CD8-positive, alpha-beta memory T cell (primary cell): ENCODE data around the gene ATP2C1. TPM values are rescaled to one million over a fixed set of nuclear protein-coding genes. Genes with fewer than 3 reads are reported as not detected.

Source experiments
- CTCF ChIA-PET: fragments of 350-600 bp; sonication (Branson Sonifier 250); formaldehyde crosslinking; loops from one replicate; lab custom pipeline; 2021; ENCODE audit warnings: antibody characterized with exemption; lab: Charles Lee
- POLR2A ChIA-PET: fragments of 350-600 bp; sonication (Branson Sonifier 250); formaldehyde crosslinking; loops from one replicate; lab custom pipeline; 2021; ENCODE audit warnings: antibody characterized with exemption; lab: Charles Lee
- DNase-seq, 5 donors: peaks; one replicate each; pipeline versions ENCODE4 v3.0.0 to v3.0.0-alpha.2; 2020 to 2022; ENCODE audit warnings: mixed read lengths in 1 of 5
- H3K27ac ChIP-seq: one replicate; pipeline ENCODE4 v1.7.0; 2013; ENCODE audit warnings: low read depth, mild to moderate bottlenecking, low read length, moderate library complexity
- H3K27me3 ChIP-seq: 2 replicates; pipeline ENCODE4 v1.7.0; 2013; ENCODE audit warnings: low read length, mild to moderate bottlenecking; ENCODE audit not compliant: insufficient read depth, poor library complexity, severe bottlenecking
- H3K36me3 ChIP-seq: 2 replicates; pipeline ENCODE4 v1.7.0; 2013; ENCODE audit warnings: mild to moderate bottlenecking, low read length, moderate library complexity; ENCODE audit not compliant: insufficient read depth
- H3K4me1 ChIP-seq: 2 replicates; pipeline ENCODE4 v1.7.0; 2013; ENCODE audit warnings: mild to moderate bottlenecking, low read length, moderate library complexity; ENCODE audit not compliant: insufficient read depth
- H3K4me3 ChIP-seq: 2 replicates; pipeline ENCODE4 v1.7.0; 2013; ENCODE audit warnings: mild to moderate bottlenecking, low read length
- H3K9me3 ChIP-seq: 2 replicates; pipeline ENCODE4 v1.7.0; 2013; ENCODE audit warnings: mild to moderate bottlenecking, low read length
- H3K27ac Mint-ChIP-seq, 8 donors: one replicate each; pipeline ENCODE4 v1.8.0; 2020 to 2021; ENCODE audit warnings: mixed read lengths in 8 of 8, mild to moderate bottlenecking in 6 of 8, inconsistent platforms in 3 of 8, moderate library complexity in 3 of 8
- H3K27me3 Mint-ChIP-seq, 2 donors: one replicate each; pipeline ENCODE4 v1.8.0; 2020 to 2021; ENCODE audit warnings: mixed read lengths in 2 of 2, mild to moderate bottlenecking in 1 of 2, moderate library complexity in 1 of 2
- H3K36me3 Mint-ChIP-seq, 3 donors: one replicate each; pipeline ENCODE4 v1.8.0; 2020 to 2021; ENCODE audit warnings: mixed read lengths in 3 of 3, inconsistent platforms in 1 of 3, mild to moderate bottlenecking in 1 of 3
- H3K4me1 Mint-ChIP-seq, 3 donors: one replicate each; pipeline ENCODE4 v1.8.0; 2020 to 2021; ENCODE audit warnings: mixed read lengths in 3 of 3, inconsistent platforms in 1 of 3, mild to moderate bottlenecking in 1 of 3
- H3K4me3 Mint-ChIP-seq, 7 donors: one replicate each; pipeline ENCODE4 v1.8.0; 2020 to 2021; ENCODE audit warnings: mixed read lengths in 7 of 7, mild to moderate bottlenecking in 6 of 7, moderate library complexity in 4 of 7, inconsistent platforms in 2 of 7
- H3K9me3 Mint-ChIP-seq, 5 donors: one replicate each; pipeline ENCODE4 v1.8.0; 2020 to 2022; ENCODE audit warnings: mixed read lengths in 5 of 5, mild to moderate bottlenecking in 3 of 5, moderate library complexity in 2 of 5, inconsistent platforms in 1 of 5
- polyA plus RNA-seq: library from polyadenylated mRNA; unstranded; fragments of 300-500 nt; fragmentation: Illumina TruSeq; gene quantifications from one replicate; pipeline ENCODE4 v1.2.3, GENCODE V29; 2021
- total RNA-seq, 2 experiments: library from RNA; stranded (reverse); gene quantifications; one replicate each; pipeline ENCODE4 v1.2.3, GENCODE V29; 2021

ATP2C1 gene
- total and polyA plus RNA-seq, 3 experiments from 2014 or later, result 15.0 to 71.7 (median 68.4) TPM

DNA sequence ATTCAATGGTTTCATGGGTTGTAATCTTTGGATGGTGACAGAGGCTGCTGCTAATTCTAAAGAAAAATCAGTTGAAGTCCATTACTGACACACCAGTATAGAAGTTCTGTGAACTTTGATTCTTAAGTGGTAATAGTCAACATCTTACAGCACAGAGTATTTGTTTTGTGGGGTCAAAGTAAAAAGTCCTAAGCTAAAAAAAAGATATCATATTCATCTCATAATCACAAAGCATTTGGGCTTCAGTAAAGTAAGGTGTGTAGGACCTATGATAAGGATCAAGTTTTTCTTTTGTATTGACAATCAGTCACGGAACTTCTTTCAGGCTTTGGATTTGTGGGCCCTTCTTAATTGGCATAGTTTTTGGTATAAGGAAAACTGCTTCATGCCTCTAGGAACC lies 131.7 kb downstream of the ATP2C1 start:
- ChIA-PET POLR2A (interaction anchor here (1.3 kb wide), 1 partner anchor 1392 kb away, joined by 3 read pairs; the partner anchor contains the start of gene DNAJC13), CTCF (interaction anchor here (0.9 to 2.4 kb wide), 6 partner anchors 8 to 472 kb away, joined by 3 to 11 read pairs (median 4); partner anchors contain the start of gene ATP2C1)
- Histone ChIP-seq H3K9me3 (no peaks in the 10 kb centered on the region), H3K4me1 (peaks cover 57% of the 10 kb centered on the region), H3K4me3 (peak overlapping the region; percentile 93), H3K27ac (no peak overlapping the region), H3K36me3 (peaks cover 5% of the 10 kb centered on the region), H3K27me3 (no peaks in the 10 kb centered on the region)
- no peaks in the 10 kb centered on the region for H3K9me3 Mint-ChIP-seq
- peak overlapping the region; percentile 92 to 96 (median 94) for H3K4me3 Mint-ChIP-seq
- no peak for DNase-seq
- no peaks in the 10 kb centered on the region for H3K27me3 Mint-ChIP-seq
- H3K36me3 Mint-ChIP-seq, result peaks cover 10 to 49% (median 19%) of the 10 kb centered on the region in 3 donors
- peaks cover 64 to 69% (median 68%) of the 10 kb centered on the region in 3 donors for H3K4me1 Mint-ChIP-seq
- peak overlapping the region; percentile 97 to 99 (median 98) for H3K27ac Mint-ChIP-seq

DNA sequence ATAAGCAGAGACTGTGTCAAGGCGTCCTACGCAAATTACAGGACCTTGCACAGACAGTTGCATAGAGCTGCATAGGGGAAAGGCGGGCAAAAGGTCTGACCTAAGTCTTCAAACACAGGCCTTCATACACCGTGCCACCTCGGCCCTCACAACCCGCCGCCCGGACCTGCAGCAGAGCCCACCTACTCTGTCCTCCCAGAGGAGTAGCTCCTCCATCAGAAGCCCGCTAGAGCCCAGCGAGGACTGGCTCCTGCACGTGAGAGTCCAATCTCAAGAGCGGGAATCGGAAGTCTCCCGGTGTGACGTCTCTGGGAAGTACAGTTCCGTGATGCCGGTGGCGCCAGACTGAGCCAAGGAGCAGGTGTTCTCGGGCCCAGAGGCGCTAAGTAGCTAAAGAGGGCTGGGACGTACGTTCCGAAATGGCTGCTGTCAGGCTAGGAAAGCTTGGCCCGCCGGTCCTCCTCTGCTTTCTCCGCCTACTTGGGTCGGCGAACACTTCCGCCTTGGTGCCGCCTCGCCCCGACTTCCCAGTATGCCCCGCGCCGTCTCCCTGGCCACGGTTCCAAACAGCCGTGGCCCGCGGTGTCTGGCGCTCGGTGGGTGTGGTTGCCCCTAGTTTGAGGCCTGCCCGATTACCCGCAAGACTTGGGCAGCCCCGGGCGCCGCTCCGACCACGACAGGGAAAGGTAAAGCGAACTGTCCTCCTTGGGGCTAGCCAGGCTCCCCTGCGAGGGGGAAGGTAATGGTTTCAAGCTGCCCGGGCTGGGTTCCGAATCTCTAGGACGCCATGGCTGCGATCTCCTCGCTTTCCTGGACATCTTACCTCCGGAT lies 132.7 kb downstream of the ATP2C1 start, which contains the start of the genes ASTE1 and NEK11:
Gene ASTE1, minus strand, starts transcription at position 505 of the 831 bp plus-strand sequence. CDS start 1,519 bp downstream, outside the sequence.
Gene NEK11, plus strand, starts transcription at position 557 of the 831 bp plus-strand sequence. CDS start 2,832 bp downstream, outside the sequence.
- H3K27ac ChIP-seq, result peak within 1 kb of the TSS; percentile 96
- peak within 1 kb of the TSS; percentile 93 for H3K4me3 ChIP-seq
- H3K4me1 ChIP-seq, result peaks cover 49% of the 10 kb centered on the region
- no peaks in the 10 kb centered on the region for H3K9me3 Mint-ChIP-seq
- H3K36me3 ChIP-seq, result peaks cover 5% of the 10 kb centered on the region
- DNase-seq, result peak; percentile 88 to 96 (median 93)
- H3K27me3 ChIP-seq, result no peaks in the 10 kb centered on the region
- peaks cover 10 to 43% (median 15%) of the 10 kb centered on the region in 3 donors for H3K36me3 Mint-ChIP-seq
- ChIA-PET CTCF (interaction anchor here (0.9 to 2.4 kb wide), 8 partner anchors 9 to 471 kb away, joined by 3 to 11 read pairs (median 3); partner anchors contain the start of gene ATP2C1), POLR2A (interaction anchor here (0.6 to 1.3 kb wide), 5 partner anchors 133 to 1514 kb away, joined by 3 to 8 read pairs (median 4); partner anchors contain the start of genes ATP2C1, DNAJC13 and NUDT16)
- no peaks in the 10 kb centered on the region for H3K27me3 Mint-ChIP-seq
- H3K27ac Mint-ChIP-seq, result peak within 1 kb of the TSS; percentile 97 to 99 (median 98)
- H3K9me3 ChIP-seq, result no peaks in the 10 kb centered on the region
- peak within 1 kb of the TSS; percentile 92 to 96 (median 94) for H3K4me3 Mint-ChIP-seq
- peaks cover 54 to 59% (median 58%) of the 10 kb centered on the region in 3 donors for H3K4me1 Mint-ChIP-seq

DNA sequence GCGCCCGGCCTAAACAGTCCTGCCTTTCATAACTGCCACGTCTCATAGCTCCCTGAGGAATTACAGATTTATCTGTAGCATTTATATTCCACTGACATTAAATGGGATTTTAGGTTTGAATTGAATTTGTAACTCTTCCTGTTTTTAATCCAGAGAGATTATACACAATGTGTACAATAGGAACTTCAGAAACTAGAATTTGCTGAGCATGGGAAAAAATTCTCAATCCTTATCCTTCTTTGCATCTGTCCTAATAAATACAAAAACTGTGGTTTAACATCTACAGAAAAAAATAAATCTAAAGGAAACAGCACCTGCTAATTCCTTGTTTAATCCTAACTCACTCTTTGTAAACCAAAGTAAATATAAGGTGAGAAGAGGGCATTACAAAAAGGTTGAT lies 135.0 kb downstream of the ATP2C1 start:
- H3K4me1 Mint-ChIP-seq, result peaks cover 35 to 37% (median 36%) of the 10 kb centered on the region in 3 donors
- H3K4me3 Mint-ChIP-seq, result peak overlapping the region in 3 of 7 donors; percentile 9 to 36 (median 17)
- Histone ChIP-seq H3K27me3 (no peaks in the 10 kb centered on the region), H3K9me3 (no peaks in the 10 kb centered on the region), H3K36me3 (peaks cover 5% of the 10 kb centered on the region), H3K4me1 (peaks cover 30% of the 10 kb centered on the region), H3K27ac (no peak overlapping the region), H3K4me3 (no peak overlapping the region)
- no peaks in the 10 kb centered on the region for H3K9me3 Mint-ChIP-seq
- H3K27ac Mint-ChIP-seq, result peak overlapping the region in 6 of 8 donors; percentile 49 to 88 (median 72)
- no peak for DNase-seq
- H3K27me3 Mint-ChIP-seq, result no peaks in the 10 kb centered on the region
- CTCF ChIA-PET, result interaction anchor here (0.8 kb wide), 1 partner anchor 12 kb away, joined by 3 read pairs; no protein-coding TSS in a partner anchor
- POLR2A ChIA-PET, result no interaction called here
- peaks cover 5 to 27% (median 8%) of the 10 kb centered on the region in 3 donors for H3K36me3 Mint-ChIP-seq

DNA sequence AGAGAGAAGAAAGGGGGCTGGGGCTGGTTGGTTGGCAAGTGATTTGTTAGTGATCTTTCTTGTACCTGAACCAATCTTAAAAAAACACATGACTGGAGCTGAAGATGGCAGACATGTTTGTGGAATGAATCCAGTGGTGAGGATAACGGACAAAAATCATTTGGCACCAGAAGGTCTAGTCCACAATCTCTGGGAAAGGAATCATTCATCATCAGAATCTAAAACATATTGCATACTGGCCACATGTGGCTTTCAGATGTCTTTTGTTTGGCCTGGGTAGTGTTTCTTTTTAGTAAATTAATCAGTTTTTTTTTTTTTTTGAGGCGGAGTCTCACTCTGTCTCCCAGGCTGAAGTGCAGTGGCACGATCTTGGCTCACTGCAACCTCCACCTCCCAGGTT lies 137.8 kb downstream of the ATP2C1 start:
- H3K36me3 ChIP-seq, result no peaks in the 10 kb centered on the region

DNA sequence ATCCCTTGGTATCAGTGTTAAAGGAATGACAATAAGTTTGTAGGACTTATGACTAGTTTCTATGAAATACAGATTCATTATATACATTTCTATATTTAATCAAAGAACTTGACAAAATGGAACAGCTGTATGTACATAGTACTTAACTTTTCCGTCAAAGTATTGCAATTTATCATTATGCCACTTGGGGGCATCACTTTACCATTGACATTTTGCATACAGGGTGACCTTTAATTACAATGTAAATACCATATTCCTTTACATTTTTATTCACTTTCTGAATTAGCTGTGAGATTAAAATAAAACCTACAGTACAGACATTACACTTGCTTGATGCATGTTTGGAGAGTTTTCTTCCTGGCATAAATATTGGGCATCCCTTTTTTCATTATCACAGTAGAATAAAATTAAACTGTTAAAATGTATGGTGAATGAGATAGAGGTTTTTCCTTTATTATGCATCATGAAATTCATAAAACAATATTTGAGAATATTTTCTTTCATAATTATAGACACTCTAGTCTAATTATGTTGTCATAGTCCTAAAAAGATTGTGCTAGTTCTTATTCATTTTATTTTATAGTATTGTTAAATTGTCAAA lies 139.7 kb downstream of the ATP2C1 start:
- H3K9me3 ChIP-seq, result no peaks in the 10 kb centered on the region
- H3K27me3 ChIP-seq, result no peaks in the 10 kb centered on the region
- H3K27ac ChIP-seq, result no peak overlapping the region
- ChIA-PET CTCF (interaction anchor here (0.7 to 1.7 kb wide), 5 partner anchors 8 to 1309 kb away, joined by 3 to 11 read pairs (median 5); partner anchors contain the start of gene NUDT16), POLR2A (no interaction called here)
- Mint-ChIP-seq H3K4me3 (no peak overlapping the region), H3K9me3 (no peaks in the 10 kb centered on the region), H3K27me3 (no peaks in the 10 kb centered on the region), H3K27ac (no peak overlapping the region), H3K4me1 (no peaks in the 10 kb centered on the region), H3K36me3 (no peaks in the 10 kb centered on the region)
- peak in 3 of 5 donors; percentile 43 to 55 (median 43) for DNase-seq
- H3K4me1 ChIP-seq, result no peaks in the 10 kb centered on the region
- no peak overlapping the region for H3K4me3 ChIP-seq
- H3K36me3 ChIP-seq, result no peaks in the 10 kb centered on the region

More for the DNA sequence above, 137.8 kb downstream of the ATP2C1 start:
- CTCF ChIA-PET, result no interaction called here
- H3K27me3 ChIP-seq, result no peaks in the 10 kb centered on the region
- DNase-seq, result no peak
- H3K9me3 ChIP-seq, result no peaks in the 10 kb centered on the region
- no peak overlapping the region for H3K4me3 ChIP-seq
- no peak overlapping the region for H3K4me3 Mint-ChIP-seq
- H3K27ac Mint-ChIP-seq, result peak overlapping the region in 3 of 8 donors; percentile 4 to 56 (median 31)
- H3K4me1 ChIP-seq, result peaks cover 6% of the 10 kb centered on the region
- POLR2A ChIA-PET, result no interaction called here
- no peak overlapping the region for H3K27ac ChIP-seq
- no peaks in the 10 kb centered on the region for H3K27me3 Mint-ChIP-seq
- no peaks in the 10 kb centered on the region for H3K9me3 Mint-ChIP-seq
- H3K4me1 Mint-ChIP-seq, result peaks cover 8 to 9% (median 8%) of the 10 kb centered on the region in 3 donors
- peaks cover 0 to 3% (median 0%) of the 10 kb centered on the region in 3 donors for H3K36me3 Mint-ChIP-seq

DNA sequence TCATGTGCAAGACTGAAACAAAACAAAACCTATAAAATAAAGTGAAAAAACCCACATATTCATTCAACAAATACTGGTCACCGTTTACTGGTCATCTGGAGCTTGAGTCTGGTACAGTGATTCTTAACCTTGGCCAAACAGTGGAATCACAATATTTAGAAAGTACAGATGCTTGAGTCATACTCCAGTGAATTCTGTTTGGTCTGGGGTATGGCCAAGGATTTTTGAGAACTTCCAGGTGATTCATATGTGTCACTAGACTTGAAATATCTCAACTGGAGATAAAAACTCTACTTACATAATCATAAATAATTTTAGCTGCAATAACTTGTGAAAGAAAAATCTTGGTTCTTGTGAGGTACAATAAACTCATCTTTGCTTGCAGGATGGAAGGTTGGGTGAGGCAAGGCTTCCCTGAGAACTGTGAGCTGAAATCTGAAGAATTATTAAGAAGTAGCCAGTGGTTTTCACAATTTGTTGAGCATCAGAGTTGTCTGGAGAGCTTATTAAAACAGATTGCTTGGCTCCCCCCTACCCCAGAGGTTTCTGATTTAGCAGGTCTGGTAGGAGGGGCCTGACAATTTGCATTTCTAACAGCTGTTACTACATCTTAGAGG lies 142.4 kb downstream of the ATP2C1 start:
- Mint-ChIP-seq H3K4me3 (no peak overlapping the region), H3K27me3 (no peaks in the 10 kb centered on the region), H3K4me1 (peaks cover 0 to 8% (median 6%) of the 10 kb centered on the region in 3 donors), H3K27ac (peak overlapping the region in 1 of 8 donors; percentile 59), H3K9me3 (no peaks in the 10 kb centered on the region), H3K36me3 (no peaks in the 10 kb centered on the region)
- Histone ChIP-seq H3K4me3 (no peak overlapping the region), H3K36me3 (no peaks in the 10 kb centered on the region), H3K9me3 (no peaks in the 10 kb centered on the region), H3K27me3 (no peaks in the 10 kb centered on the region), H3K27ac (no peak overlapping the region), H3K4me1 (no peaks in the 10 kb centered on the region)
- CTCF ChIA-PET, result interaction anchor here (0.8 to 1.7 kb wide), 4 partner anchors 10 to 518 kb away, joined by 3 to 5 read pairs (median 3); partner anchors contain the start of genes ASTE1 and NEK11
- no peak for DNase-seq
- POLR2A ChIA-PET, result no interaction called here

DNA sequence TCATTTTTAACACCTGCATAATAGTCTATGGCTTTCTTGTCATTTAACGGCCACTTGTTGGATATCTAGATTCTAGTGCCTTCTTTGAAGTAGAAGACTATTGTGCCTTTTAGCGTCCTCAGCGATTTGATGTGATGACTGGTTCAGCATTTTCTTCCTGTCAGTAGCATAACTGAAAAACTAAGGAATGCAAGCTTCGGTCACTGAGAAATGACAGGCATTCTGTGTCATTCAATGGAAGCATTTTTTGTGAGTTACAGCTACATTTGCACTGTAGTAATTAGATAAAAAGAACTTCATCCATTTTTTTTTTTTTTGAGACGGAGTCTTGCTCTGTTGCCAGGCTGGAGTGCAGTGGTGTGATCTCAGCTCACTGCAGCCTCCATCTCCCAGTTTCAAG lies 143.1 kb downstream of the ATP2C1 start:
- no peak for DNase-seq
- Histone ChIP-seq H3K4me1 (peaks cover 4% of the 10 kb centered on the region), H3K27me3 (no peaks in the 10 kb centered on the region), H3K9me3 (no peaks in the 10 kb centered on the region), H3K27ac (no peak overlapping the region), H3K4me3 (no peak overlapping the region), H3K36me3 (no peaks in the 10 kb centered on the region)
- ChIA-PET CTCF (interaction anchor here (0.8 kb wide), 1 partner anchor 11 kb away, joined by 3 read pairs; the partner anchor contains the start of gene ASTE1), POLR2A (no interaction called here)
- Mint-ChIP-seq H3K27me3 (no peaks in the 10 kb centered on the region), H3K4me3 (no peak overlapping the region), H3K9me3 (no peaks in the 10 kb centered on the region), H3K36me3 (no peaks in the 10 kb centered on the region), H3K4me1 (peaks cover 7 to 15% (median 13%) of the 10 kb centered on the region in 3 donors), H3K27ac (no peak overlapping the region)
